Endodermal cell (in vitro differentiated cells): ENCODE results near the gene RBM18. TPM values are rescaled to one million over a fixed set of nuclear protein-coding genes. Genes with fewer than 3 reads are reported as not detected.

ENCODE experiments used
- DNase-seq: peaks from one replicate; pipeline ENCODE4 v3.0.0-alpha.2; 2017
- H3K27ac ChIP-seq: 2 replicates; pipeline ENCODE4 v1.5.1; 2013; ENCODE audit warnings: mild to moderate bottlenecking, low read depth, low read length, moderate library complexity
- H3K27me3 ChIP-seq: 2 replicates; pipeline ENCODE4 v1.6.1; 2013; ENCODE audit warnings: mild to moderate bottlenecking, low read length, moderate library complexity; ENCODE audit not compliant: insufficient read depth, control insufficient read depth, poor library complexity, severe bottlenecking
- H3K36me3 ChIP-seq: 2 replicates; pipeline ENCODE4 v1.7.0; 2013; ENCODE audit warnings: mild to moderate bottlenecking, low read length, moderate library complexity; ENCODE audit not compliant: control insufficient read depth, insufficient read depth
- H3K4me1 ChIP-seq: one replicate; pipeline ENCODE4 v1.7.0; 2013; ENCODE audit warnings: low read length; ENCODE audit not compliant: control insufficient read depth, insufficient read depth
- H3K4me3 ChIP-seq: 2 replicates; pipeline ENCODE4 v1.5.1; 2013; ENCODE audit warnings: mild to moderate bottlenecking, low read length, moderate library complexity
- H3K9ac ChIP-seq: 2 replicates; pipeline ENCODE4 v1.6.1; 2013; ENCODE audit warnings: mild to moderate bottlenecking, low read length, moderate library complexity; ENCODE audit not compliant: poor library complexity, severe bottlenecking; ENCODE audit errors: extremely low read depth
- H3K9me3 ChIP-seq: 2 replicates; pipeline ENCODE4 v1.6.1; 2013; ENCODE audit warnings: mild to moderate bottlenecking, low read length, moderate library complexity; ENCODE audit not compliant: control insufficient read depth
- H3K27ac Mint-ChIP-seq: 2 replicates; pipeline ENCODE4 v1.8.0; 2020; ENCODE audit warnings: mixed read lengths
- H3K27me3 Mint-ChIP-seq: 2 replicates; pipeline ENCODE4 v1.8.0; 2021; ENCODE audit warnings: mild to moderate bottlenecking, mixed read lengths; ENCODE audit not compliant: insufficient read depth
- H3K36me3 Mint-ChIP-seq: 2 replicates; pipeline ENCODE4 v1.8.0; 2020; ENCODE audit warnings: low read depth, mixed read lengths
- H3K4me1 Mint-ChIP-seq: 2 replicates; pipeline ENCODE4 v1.8.0; 2020; ENCODE audit warnings: mixed read lengths
- H3K4me3 Mint-ChIP-seq: 2 replicates; pipeline ENCODE4 v1.8.0; 2020; ENCODE audit warnings: mild to moderate bottlenecking, moderate library complexity, mixed read lengths
- H3K9me3 Mint-ChIP-seq: 2 replicates; pipeline ENCODE4 v1.8.0; 2020; ENCODE audit warnings: mild to moderate bottlenecking, mixed read lengths
- CTCF ChIP-seq: fragments of 200-600 bp; sonication (generic); conservative IDR thresholded peaks from 2 replicates; pipeline ENCODE4 v1.5.0; 2021; ENCODE audit warnings: antibody characterized with exemption, mild to moderate bottlenecking
- WGBS, 2 experiments: methylation state at CpG; one replicate each; pipeline versions ENCODE4 v1.1.5 to v1.1.7; 2013; ENCODE audit warnings: missing lambda C conversion rate in 2 of 2, mixed read lengths in 1 of 2; ENCODE audit not compliant: insufficient coverage in 1 of 2, insufficient read length in 1 of 2; 5-methylcytosine and 5-hydroxymethylcytosine counted together
- total RNA-seq, 2 donors: library from RNA; stranded (reverse); fragmentation: NEBNext Ultra II Directional in 1 of 2; extraction: Animal tissue kit (Norgen Biotek cat#: 25700) in 1 of 2; gene quantifications; 2 replicates in 1 of 2; 3 replicates in 1 of 2; pipeline ENCODE4 v1.2.1, GENCODE V29; 2021

RBM18 gene
- total RNA-seq, 2 donors from 2014 or later = 15.7 to 17.3 TPM

DNA sequence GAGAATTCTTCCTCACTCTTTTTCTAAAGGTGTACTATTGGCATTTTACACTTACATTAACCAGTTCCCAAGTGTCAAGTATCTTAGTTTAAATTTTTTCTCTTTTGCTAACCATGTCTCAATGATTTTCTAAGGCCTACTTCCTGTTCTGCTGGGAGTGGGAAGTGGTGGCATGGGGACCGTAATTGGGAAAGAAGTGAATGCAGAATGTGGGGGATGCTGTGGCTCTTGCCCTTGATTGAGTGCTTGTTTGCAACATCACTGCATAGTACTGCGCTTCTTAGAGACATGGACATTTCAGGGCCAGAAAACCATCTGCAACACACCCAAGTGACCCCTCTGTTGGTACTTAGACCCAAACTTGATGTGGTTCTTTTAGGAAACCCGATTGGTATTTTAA lies 32.9 kb upstream of the RBM18 start:
- Histone ChIP-seq H3K27ac (no peak overlapping the region), H3K4me1 (no peaks in the 10 kb centered on the region), H3K36me3 (peaks cover 33% of the 10 kb centered on the region), H3K9me3 (no peaks in the 10 kb centered on the region), H3K9ac (no peak overlapping the region), H3K27me3 (no peaks in the 10 kb centered on the region), H3K4me3 (no peak overlapping the region)
- Mint-ChIP-seq H3K27me3 (no peaks in the 10 kb centered on the region), H3K4me3 (no peak overlapping the region), H3K4me1 (peaks cover 6% of the 10 kb centered on the region), H3K36me3 (peaks cover 48% of the 10 kb centered on the region), H3K27ac (no peak overlapping the region), H3K9me3 (no peaks in the 10 kb centered on the region)
- DNase-seq = no peak
- 96 to 100% methylated on average over 1 to 3 of the region's 3 CpGs for WGBS, 2 experiments
- no peak for TF ChIP-seq CTCF

GRCh38 chr9:122294531-122294930 lies 29.9 kb upstream of the RBM18 start:
- DNase-seq = no peak
- no peaks in the 10 kb centered on the region for H3K27me3 Mint-ChIP-seq
- 92 to 100% methylated on average over 2 to 4 of the region's 4 CpGs for WGBS, 2 experiments
- no peak overlapping the region for H3K4me3 Mint-ChIP-seq
- Histone ChIP-seq H3K27me3 (no peaks in the 10 kb centered on the region), H3K4me1 (no peaks in the 10 kb centered on the region), H3K9me3 (no peaks in the 10 kb centered on the region), H3K27ac (no peak overlapping the region), H3K4me3 (no peak overlapping the region), H3K36me3 (peaks cover 42% of the 10 kb centered on the region), H3K9ac (no peak overlapping the region)
- H3K36me3 Mint-ChIP-seq = peaks cover 44% of the 10 kb centered on the region
- no peak overlapping the region for H3K27ac Mint-ChIP-seq
- no peak for TF ChIP-seq CTCF
- H3K9me3 Mint-ChIP-seq = no peaks in the 10 kb centered on the region
- H3K4me1 Mint-ChIP-seq = peaks cover 4% of the 10 kb centered on the region

DNA sequence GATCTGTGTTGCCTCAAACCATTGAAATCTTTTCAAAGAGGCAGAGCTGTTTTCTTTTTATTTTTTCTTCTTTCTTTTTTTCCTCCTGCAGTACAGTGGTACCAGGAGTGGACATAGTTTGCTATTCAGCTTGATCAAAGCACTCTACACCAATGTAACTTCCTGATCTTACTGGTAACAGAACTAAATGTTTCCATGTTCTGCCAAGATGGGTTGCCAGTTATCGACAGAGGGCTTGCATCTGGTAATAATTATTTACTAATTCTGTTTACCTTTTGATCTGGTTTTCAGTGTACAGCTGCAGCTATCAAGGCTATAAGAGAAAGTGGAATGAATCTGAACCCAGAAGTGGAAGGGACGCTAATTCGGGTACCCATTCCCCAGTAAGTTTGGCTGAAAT lies 26.8 kb upstream of the RBM18 start:
- Histone ChIP-seq H3K27ac (no peak overlapping the region), H3K36me3 (peaks cover 52% of the 10 kb centered on the region), H3K27me3 (no peaks in the 10 kb centered on the region), H3K9me3 (no peaks in the 10 kb centered on the region), H3K4me1 (no peaks in the 10 kb centered on the region), H3K9ac (no peak overlapping the region), H3K4me3 (no peak overlapping the region)
- TF ChIP-seq CTCF = no peak
- no peak overlapping the region for H3K27ac Mint-ChIP-seq
- no peaks in the 10 kb centered on the region for H3K27me3 Mint-ChIP-seq
- H3K9me3 Mint-ChIP-seq = no peaks in the 10 kb centered on the region
- DNase-seq = no peak
- peaks cover 46% of the 10 kb centered on the region for H3K36me3 Mint-ChIP-seq
- no peak overlapping the region for H3K4me3 Mint-ChIP-seq
- H3K4me1 Mint-ChIP-seq = peaks cover 3% of the 10 kb centered on the region
- 93 to 100% methylated on average over 1 to 3 of the region's 3 CpGs for whole genome bisulfite sequencing, 2 experiments
